Measurements from ENCODE around the gene TXNL4A.

DNA sequence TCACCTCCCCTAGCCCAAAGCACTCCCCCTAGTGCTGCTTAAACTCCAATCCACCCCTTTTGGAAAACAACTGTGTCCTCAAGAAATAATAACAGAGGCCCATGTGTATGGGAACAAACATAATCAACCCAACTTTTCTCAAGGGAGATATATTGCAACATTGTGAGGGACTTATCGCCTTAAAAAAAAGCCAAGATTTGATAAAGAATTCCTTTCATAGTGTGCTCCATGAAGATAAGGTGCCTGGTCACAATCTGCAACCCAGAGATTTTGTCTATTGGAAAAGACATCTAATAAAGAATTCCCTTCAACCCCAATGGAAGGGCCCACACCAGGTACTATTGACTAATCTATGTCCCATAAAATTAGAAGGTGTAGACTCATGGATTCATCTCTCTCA, 41.3 kb upstream of the TXNL4A start:
- TF ChIP-seq GABPA (IDR thresholded peaks at IDR 0.05 in 1 of 2, conservative IDR thresholded peaks at IDR 0.05 in 1 of 2), result no peak
- TF ChIP-seq, protein P1, sequence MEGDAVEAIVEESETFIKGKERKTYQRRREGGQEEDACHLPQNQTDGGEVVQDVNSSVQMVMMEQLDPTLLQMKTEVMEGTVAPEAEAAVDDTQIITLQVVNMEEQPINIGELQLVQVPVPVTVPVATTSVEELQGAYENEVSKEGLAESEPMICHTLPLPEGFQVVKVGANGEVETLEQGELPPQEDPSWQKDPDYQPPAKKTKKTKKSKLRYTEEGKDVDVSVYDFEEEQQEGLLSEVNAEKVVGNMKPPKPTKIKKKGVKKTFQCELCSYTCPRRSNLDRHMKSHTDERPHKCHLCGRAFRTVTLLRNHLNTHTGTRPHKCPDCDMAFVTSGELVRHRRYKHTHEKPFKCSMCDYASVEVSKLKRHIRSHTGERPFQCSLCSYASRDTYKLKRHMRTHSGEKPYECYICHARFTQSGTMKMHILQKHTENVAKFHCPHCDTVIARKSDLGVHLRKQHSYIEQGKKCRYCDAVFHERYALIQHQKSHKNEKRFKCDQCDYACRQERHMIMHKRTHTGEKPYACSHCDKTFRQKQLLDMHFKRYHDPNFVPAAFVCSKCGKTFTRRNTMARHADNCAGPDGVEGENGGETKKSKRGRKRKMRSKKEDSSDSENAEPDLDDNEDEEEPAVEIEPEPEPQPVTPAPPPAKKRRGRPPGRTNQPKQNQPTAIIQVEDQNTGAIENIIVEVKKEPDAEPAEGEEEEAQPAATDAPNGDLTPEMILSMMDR (IDR thresholded peaks at IDR 0.05; ENCODE audit: low read depth, low read length, missing input control), result no peak
- TF ChIP-seq SP1 (IDR thresholded peaks at IDR 0.05), result no peak
- TF ChIP-seq, protein P2, sequence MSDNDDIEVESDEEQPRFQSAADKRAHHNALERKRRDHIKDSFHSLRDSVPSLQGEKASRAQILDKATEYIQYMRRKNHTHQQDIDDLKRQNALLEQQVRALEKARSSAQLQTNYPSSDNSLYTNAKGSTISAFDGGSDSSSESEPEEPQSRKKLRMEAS (IDR thresholded peaks at IDR 0.05), result no peak
- TF ChIP-seq RAD21 (IDR thresholded peaks at IDR 0.05), result no peak
- TF ChIP-seq YY1 (IDR thresholded peaks at IDR 0.05), result no peak
- no peak for TF ChIP-seq TAF1 (conservative IDR thresholded peaks at IDR 0.05)
- TF ChIP-seq JUND (IDR thresholded peaks at IDR 0.05), result no peak
- no peak for TF ChIP-seq RXRA (IDR thresholded peaks at IDR 0.05)
- no peak for TF ChIP-seq NR2F2 (IDR thresholded peaks at IDR 0.05)
- TF ChIP-seq, protein P3, sequence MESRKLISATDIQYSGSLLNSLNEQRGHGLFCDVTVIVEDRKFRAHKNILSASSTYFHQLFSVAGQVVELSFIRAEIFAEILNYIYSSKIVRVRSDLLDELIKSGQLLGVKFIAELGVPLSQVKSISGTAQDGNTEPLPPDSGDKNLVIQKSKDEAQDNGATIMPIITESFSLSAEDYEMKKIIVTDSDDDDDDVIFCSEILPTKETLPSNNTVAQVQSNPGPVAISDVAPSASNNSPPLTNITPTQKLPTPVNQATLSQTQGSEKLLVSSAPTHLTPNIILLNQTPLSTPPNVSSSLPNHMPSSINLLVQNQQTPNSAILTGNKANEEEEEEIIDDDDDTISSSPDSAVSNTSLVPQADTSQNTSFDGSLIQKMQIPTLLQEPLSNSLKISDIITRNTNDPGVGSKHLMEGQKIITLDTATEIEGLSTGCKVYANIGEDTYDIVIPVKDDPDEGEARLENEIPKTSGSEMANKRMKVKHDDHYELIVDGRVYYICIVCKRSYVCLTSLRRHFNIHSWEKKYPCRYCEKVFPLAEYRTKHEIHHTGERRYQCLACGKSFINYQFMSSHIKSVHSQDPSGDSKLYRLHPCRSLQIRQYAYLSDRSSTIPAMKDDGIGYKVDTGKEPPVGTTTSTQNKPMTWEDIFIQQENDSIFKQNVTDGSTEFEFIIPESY (IDR thresholded peaks at IDR 0.05), result no peak
- TF ChIP-seq HNF4A (conservative IDR thresholded peaks at IDR 0.05), result no peak
- no peak for TF ChIP-seq EGR1 (IDR thresholded peaks at IDR 0.05; ENCODE audit: low read depth in 2 of 2)

Data from liver (tissue), 3 donors.